ENCODE data around the gene PBX2.

The PBX2 gene

GRCh38 chr6:32190054-32190851 is at the start of gene PBX2:
Gene PBX2 (minus strand): TSS chr6:32190202. CDS start chr6:32189915, 287 bp downstream.
- peaks cover 92% of the 10 kb centered on the region for H3K4me1 Mint-ChIP-seq
- peak within 1 kb of the TSS; percentile 97 for H3K27ac Mint-ChIP-seq
- TF ChIP-seq CTCF (IDR thresholded peaks at IDR 0.05) = no peak
- H3K27me3 Mint-ChIP-seq (ENCODE audit: low read depth, poor library complexity) = no peaks in the 10 kb centered on the region
- peaks cover 25% of the 10 kb centered on the region for H3K36me3 Mint-ChIP-seq (ENCODE audit: low read depth)
- DNase-seq = peak; percentile 79
- peak within 1 kb of the TSS; percentile 97 for H3K4me3 Mint-ChIP-seq
- no peaks in the 10 kb centered on the region for H3K9me3 Mint-ChIP-seq

- H3K9me3 Mint-ChIP-seq = no peaks in the 10 kb centered on the region
- H3K4me3 Mint-ChIP-seq = no peak overlapping the region
- TF ChIP-seq CTCF (IDR thresholded peaks at IDR 0.05) = no peak
- H3K4me1 Mint-ChIP-seq = peaks cover 5% of the 10 kb centered on the region
- DNase-seq = no peak
- H3K27me3 Mint-ChIP-seq (ENCODE audit: low read depth, poor library complexity) = peaks cover 22% of the 10 kb centered on the region
- no peaks in the 10 kb centered on the region for H3K36me3 Mint-ChIP-seq (ENCODE audit: low read depth)
- H3K27ac Mint-ChIP-seq = no peak overlapping the region
Observed at GRCh38 chr6:32239462-32239861, 49.5 kb upstream of the PBX2 start.

DNA sequence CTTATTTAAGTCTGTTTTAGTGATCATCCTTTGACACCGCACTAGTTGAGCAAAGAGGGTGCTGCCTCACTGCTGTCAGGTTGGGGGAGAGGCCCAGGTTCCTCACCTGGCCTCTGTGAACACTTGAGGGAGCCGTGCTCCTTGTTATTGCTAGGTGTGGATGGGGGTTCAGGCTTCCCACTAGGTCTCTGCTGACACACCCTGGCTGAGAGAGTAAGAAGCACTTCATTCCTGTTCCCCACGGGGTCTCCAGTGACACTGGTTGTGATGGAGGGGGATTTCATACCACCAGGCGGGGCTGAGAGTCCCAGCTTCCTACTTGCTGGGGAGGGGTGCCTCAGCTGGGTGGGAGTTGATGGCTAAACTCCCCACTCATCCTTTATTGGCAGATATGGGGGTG is 44.9 kb upstream of the PBX2 start:
- TF ChIP-seq CTCF (IDR thresholded peaks at IDR 0.05) = no peak
- no peak overlapping the region for H3K4me3 Mint-ChIP-seq
- peaks cover 3% of the 10 kb centered on the region for H3K9me3 Mint-ChIP-seq
- H3K27me3 Mint-ChIP-seq (ENCODE audit: low read depth, poor library complexity) = peaks cover 16% of the 10 kb centered on the region
- H3K4me1 Mint-ChIP-seq = no peaks in the 10 kb centered on the region
- no peak overlapping the region for H3K27ac Mint-ChIP-seq
- DNase-seq = no peak
- H3K36me3 Mint-ChIP-seq (ENCODE audit: low read depth) = no peaks in the 10 kb centered on the region

- Mint-ChIP-seq H3K36me3 (ENCODE audit: low read depth) (no peaks in the 10 kb centered on the region), H3K4me1 (peaks cover 7% of the 10 kb centered on the region), H3K27ac (no peak overlapping the region), H3K27me3 (ENCODE audit: low read depth, poor library complexity) (peaks cover 18% of the 10 kb centered on the region), H3K9me3 (no peaks in the 10 kb centered on the region), H3K4me3 (no peak overlapping the region)
- DNase-seq = no peak
- no peak for TF ChIP-seq CTCF (IDR thresholded peaks at IDR 0.05)
Observed at GRCh38 chr6:32226434-32226833, 36.4 kb upstream of the PBX2 start.

GRCh38 chr6:32224696-32225095 is 34.7 kb upstream of the PBX2 start:
- TF ChIP-seq CTCF (IDR thresholded peaks at IDR 0.05) = no peak
- Mint-ChIP-seq H3K9me3 (no peaks in the 10 kb centered on the region), H3K27ac (no peak overlapping the region), H3K4me3 (no peak overlapping the region), H3K4me1 (peaks cover 7% of the 10 kb centered on the region), H3K27me3 (ENCODE audit: low read depth, poor library complexity) (peaks cover 20% of the 10 kb centered on the region), H3K36me3 (ENCODE audit: low read depth) (no peaks in the 10 kb centered on the region)
- DNase-seq = no peak

All from nephron progenitor cell (in vitro differentiated cells).